CMK (cell line): ENCODE data around the gene SOX18.
"Not testable (repeated sequence)": the region's sequence is repeated elsewhere in the genome, so short reads cannot be mapped to it uniquely, and the experiment has no call there.

ENCODE experiments used
- DNase-seq: peaks from one replicate; pipeline ENCODE4 v3.0.0-alpha.2; 2010; ENCODE audit warnings: low read depth

The SOX18 gene

DNA sequence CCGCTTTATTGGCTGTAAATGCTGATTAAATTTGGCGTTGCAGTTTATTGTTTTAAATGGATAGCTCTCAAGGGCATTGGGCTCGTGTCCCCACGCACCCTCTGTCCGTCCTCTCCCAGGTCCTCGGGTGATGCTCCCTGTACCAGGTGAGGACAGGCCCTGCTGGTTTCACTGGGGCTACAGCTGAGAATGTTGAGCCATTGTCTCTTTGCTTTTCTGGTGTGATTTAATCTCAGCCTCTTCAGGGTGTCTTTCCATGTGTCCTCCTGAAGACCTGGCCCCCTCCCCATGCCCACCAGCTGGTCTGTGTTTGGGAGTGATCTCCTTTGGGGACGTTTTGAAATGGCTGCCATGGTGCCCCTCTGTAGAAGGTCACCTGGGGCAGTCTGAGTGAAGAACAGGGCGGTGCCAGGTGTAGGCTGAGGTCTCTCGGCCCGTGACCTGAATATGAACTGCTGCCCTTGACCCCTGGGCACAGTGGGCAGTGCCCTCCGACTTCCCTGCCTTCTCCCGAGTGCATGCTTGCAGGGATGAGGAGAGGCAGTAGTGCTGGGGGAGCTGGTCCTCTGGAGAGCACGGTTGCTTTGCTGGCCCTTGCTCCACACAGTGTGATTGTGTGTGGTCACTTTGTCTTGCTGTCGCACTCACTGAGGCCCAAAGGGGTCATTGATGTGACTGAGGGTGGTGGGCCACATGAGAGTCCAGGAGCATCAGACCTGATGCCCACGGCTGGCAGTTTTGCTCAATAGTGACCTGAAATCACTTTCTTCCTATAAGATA is 25.9 kb downstream of the SOX18 start:
- DNase-seq, result no peak

DNA sequence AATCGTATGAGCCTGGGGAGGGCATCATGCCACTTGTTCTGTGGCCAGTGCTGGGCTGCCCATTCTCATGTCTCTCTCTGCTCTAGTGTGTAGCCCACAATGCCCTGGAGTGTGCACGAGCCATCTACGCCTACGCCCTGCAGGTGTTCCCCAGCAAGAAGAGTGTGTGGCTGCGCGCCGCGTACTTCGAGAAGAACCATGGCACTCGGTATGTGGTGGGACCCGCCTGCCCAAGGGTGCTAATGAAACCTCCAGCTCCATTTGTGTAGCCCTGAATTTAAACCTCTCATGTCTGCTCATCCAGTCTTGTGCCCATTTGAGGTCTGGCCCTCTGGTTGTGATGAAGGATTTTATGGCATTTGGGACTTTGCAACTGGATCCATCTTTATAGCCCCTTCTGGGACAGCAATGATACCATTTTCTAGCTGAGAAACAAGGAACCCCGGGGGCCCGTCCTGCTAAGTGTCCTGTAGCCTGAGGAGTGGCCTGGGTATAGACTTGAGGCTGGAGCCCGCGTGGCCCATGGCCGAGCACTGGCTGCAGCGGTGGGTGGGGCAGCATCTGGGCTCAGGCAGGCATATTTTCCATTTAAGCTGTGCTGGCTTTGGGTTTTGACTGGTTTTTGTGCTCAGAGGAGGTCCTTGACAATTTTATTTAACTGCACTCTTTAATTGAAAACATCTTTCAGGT is 26.6 kb downstream of the SOX18 start:
- DNase-seq, result no peak

DNA sequence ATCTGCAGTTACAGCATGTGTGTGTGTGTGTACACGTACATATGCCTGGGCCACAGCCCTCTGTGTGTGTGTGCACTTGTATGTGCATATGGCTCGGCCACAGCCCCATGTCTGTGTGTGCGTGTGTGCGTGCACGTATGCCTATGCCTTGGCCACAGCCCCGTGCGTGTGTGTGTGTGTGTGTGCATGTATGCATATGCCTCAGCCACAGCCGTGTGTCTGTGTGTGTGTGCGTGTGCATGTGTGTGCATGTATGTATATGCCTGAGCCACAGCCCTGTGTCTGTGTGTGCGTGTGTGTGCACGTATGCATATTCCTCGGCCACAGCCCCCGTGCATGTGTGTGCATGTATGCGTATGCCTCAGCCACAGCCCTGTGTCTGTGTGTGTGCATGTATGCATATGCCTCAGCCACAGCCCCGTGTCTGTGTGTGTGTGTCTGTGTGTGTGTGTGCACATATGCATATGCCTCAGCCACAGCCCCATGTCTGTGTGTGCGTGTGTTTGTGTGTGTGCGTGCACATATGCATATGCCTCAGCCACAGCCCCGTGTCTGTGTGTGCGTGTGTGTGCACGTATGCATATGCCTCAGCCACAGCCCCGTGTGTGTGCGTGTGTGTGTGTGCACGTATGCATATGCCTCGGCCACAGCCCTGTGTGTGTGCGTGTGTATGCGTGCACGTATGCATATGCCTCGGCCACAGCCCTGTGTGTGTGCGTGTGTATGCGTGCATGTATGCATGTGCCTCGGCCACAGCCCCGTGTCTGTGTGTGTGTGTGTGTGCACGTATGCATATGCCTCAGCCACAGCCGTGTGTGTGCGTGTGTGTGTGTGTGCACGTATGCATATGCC is 28.1 kb downstream of the SOX18 start:
- no peak for DNase-seq

DNA sequence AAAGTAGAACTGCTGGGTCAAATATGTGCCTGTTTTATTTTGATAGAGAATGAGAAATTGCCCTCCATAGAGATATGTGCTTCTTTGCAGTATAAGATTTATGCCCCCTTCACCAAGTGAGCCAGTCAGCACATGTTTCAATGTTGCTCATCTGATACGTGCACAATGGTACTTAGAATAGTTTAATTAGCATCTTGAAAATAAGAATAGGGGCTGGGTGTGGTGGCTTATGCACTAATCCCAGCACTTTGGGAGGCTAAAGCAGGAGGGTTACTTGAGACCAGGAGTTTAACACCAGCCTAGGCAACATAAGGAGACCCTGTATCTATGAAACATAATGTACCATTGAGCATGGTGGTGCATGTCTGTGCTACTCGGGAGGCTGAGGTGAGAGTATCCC is 33.8 kb downstream of the SOX18 start:
- no peak for DNase-seq

DNA sequence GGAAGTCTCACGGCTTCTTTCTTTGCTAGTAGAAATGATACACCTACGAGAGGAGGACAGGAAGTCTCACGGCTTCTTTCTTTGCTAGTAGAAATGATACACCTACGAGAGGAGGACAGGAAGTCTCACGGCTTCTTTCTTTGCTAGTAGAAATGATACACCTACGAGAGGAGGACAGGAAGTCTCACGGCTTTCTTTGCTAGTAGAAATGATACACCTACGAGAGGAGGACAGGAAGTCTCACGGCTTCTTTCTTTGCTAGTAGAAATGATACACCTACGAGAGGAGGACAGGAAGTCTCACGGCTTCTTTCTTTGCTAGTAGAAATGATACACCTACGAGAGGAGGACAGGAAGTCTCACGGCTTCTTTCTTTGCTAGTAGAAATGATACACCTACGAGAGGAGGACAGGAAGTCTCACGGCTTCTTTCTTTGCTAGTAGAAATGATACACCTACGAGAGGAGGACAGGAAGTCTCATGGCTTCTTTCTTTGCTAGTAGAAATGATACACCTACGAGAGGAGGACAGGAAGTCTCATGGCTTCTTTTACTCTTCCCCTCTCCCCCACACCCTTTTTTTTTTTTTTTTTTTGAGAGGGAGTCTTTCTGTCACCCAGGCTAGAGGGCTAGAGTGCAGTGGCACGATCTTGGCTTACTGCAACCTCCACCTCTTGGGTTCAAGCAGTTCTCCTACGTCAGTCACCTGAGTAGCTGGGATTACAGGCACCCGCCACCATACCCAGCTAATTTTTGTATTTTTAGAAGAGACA is 36.9 kb downstream of the SOX18 start:
- not testable (repeated sequence) for DNase-seq

DNA sequence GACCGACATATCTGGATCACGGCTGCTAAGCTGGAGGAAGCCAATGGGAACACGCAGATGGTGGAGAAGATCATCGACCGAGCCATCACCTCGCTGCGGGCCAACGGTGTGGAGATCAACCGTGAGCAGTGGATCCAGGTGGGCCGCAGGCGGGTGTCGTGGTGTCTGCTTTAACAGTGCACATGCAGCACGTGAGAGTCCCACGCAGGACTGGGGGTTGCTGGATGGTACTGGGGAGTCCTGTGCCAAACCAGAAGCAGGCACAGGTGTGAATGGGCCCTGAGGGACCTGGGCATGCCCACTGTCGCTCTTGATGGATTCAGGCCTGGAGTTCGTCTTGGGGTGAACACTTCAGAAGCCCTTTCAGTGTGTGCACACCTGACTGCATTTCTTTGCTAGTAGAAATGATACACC is 38.1 kb downstream of the SOX18 start:
- DNase-seq, result no peak

DNA sequence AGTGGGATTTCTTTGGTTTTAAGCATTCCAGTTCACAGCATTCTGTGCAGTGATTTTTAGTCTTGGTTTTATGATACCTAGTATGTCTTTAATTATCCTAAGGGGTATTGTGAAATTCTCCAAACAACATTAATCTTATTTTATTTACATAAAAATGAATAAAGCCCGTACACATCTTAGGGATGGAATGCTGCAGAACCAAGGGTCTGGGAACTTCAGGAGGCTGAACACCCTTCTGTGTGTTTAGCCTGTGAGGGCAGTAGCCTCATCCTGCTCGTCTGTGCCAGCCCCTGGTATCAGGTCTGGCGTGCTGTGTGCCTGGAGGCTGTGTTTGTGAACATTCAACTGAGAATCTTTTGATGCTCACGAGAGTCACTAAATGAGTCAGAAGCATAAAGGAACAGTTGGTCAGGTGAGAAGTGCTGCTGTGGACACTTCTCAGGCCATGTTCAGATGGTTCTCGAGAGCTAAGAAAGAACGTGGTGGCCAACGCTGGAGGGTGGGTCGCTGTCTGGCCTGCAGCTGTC is 38.7 kb downstream of the SOX18 start:
- DNase-seq, result no peak

DNA sequence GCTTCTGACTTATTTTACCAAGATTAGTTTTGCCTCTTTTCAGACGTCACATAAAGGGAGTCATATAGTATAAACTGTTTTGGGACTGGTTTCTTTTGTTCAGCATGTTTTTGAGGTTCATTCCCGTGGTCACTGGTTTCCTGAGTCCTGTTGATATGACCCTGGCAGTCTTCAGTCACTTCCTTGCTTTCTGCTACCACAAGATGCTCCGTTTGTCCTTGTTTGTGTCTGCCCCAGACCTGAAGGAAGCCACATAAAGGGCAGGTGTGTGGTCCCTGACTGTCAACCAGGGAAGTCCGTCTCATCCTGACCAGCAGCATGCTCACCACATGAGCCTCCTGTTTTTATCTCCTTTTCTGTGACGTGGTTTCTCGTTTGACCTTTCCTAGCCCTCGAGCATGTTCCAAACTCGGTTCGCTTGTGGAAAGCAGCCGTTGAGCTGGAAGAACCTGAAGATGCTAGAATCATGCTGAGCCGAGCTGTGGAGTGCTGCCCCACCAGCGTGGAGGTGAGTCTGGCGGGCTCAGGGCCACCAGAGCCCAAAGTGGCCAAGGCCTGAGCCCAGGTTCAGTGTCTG is 39.5 kb downstream of the SOX18 start:
- no peak for DNase-seq

DNA sequence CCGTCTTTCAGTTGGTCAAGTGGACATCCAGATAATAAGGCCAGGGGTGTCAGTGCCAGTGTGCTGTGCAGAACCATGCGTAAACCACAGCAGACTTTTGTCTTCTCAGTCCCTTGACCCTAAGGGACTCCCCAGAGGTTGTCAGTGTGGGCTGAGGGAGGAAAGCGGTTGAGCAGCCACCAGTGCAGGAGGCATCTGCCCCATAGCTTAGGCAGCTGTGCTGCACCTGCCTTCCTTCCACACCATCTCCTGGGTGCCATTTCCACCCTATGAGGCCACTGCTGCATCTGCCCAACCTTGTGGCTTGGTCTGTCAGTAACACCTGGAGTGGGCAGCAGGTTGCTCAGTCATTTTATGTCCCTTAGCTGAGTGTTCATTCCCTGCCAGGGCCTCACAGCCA is 42.5 kb downstream of the SOX18 start:
- no peak for DNase-seq

DNA sequence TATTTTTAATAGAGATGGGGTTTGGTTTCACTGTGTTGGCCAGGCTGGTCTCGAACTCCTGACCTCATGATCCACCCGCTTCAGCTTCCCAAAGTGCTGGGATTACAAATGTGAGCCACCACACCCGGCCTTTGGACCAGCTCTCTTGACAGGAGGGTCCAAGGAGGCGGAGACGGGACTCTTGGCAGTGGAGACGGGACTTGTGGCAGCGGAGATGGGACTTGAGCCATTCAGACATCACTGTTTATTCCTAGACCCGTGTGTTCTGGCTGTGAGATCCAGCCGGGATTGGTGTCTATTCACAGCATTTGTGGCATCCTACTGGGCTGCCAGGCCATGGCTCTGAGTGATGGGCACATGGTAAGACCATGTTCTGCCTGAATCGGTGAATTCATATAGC is 42.9 kb downstream of the SOX18 start:
- no peak for DNase-seq

DNA sequence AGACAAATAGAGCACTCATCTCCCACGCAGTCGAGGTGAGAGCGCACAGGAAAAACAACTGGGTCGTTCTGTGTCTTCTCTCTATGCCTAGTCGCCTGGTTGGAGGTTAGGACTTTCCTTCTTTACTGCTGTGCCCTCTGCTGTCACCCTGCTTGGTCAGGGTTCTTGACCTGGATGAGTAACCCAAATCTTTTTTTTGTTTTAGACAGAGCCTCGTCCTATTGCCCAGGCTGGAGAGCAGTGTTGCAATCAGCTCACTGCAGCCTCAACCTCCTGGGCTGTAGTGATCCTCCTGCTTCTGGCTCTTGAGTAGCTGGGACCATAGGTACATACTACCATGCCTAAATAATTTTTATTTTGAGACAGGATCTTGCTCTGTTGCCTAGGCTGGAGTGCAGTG is 44.0 kb downstream of the SOX18 start:
- DNase-seq, result no peak

DNA sequence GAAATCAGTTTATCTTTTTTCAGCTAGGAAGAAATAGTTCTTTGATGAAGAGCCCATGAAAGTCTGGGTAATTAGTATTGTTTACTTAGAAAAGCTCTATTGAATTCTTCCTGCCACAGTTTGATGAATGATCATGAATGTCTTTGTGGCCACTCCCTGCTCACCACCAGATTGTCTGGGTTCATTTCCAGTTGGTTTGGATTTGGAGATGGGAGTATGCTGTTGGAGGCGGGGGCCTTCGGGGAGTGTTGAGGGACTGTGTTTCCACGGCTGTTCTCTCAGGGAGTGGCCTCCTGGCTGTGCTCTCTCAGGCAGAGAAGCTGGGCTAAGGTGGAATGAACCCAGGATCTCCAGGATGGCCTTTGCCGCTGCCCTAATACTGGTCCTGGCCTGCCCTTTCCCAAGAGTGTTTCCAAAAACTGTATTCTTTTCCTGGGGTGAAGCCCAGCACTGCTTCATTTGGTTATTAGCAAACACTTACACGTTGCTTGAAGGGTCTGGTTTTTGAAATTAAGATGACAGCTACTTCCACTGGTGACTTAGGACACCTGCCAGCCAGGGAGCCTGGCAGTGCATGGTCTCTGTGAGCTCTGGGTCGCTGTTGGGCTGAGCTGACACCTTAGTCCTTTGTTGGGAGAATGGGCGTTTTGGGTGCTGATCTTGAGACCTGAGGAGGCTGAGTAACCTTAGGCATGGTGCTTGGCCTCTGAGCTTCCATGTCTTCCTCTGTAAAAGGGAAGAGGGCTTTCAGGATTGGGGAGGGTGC is 45.3 kb downstream of the SOX18 start:
- no peak for DNase-seq

DNA sequence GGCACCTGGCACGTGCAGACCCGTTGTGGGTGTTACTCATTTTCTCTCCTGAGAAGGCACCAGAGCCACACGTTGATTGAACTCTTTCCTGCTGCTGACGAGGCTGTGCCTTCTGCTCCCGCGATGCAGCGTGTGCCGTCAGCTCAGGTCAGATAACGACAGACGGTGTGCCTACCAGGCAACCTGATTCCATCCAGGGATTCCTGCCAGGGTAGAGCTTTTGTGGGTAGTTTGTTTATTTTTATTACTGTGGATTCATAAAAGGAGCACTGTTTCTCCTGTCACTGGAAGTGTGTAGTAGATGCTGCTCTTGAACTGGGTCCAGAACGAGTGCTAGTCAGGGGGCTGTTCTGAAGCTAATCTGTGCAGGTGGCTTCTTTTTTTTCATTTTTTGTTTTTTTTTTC is 47.8 kb downstream of the SOX18 start:
- no peak for DNase-seq

DNA sequence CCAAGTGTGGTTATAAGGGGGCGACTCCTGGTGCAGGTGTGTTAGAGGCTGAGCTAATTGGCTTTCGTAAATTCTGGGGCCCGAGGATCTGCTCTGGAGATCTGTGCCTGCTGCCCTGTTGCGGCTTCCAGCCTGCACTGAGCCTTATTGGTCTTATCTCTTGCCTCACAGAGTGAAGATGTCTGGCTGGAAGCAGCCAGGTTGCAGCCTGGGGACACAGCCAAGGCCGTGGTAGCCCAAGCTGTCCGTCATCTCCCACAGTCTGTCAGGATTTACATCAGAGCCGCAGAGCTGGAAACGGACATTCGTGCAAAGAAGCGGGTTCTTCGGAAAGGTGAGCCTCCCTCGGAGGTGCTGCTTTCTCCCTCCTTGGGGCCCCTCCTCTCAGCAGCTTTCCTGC is 48.5 kb downstream of the SOX18 start:
- no peak for DNase-seq
